ENCODE measurements around the gene ABCG1. TPM values are rescaled to one million over a fixed set of nuclear protein-coding genes. Genes with fewer than 3 reads are reported as not detected.

Gene ABCG1
- total RNA-seq, 1 donor from 2014 or later = 1.9 TPM

DNA sequence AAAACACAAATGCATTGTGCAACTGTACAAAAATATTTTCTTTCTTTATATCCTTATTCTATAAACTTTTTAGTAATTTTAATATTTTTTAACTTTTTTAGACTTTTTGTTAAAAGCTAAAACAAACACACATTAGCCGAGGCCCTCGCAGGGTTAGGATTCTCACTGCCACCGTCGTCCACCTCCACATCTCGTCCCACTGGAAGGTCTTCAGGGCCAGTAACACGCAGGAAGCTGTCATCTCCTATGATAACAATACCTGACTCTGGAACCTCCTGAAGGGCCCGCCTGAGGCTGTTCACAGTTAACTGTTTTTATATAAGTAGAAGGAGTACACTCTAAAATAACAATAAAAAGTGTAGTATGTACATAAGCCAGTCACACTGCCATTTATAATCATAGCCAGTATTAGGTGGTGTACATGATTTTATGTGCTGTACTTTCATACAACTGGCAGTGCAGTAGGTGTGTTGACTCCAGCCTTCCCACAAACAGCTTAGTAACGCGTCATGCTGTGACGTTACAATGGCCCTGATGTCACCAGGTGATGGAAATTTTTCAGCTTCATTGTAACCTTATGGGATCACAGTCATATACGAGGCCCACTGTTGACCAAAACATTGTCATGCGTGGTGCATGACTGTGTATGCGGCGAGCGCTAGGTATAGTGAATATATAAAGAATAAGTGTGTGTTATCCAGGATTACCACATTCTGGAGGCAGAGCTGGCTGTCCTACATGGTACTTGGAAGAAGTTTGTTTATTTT, 123.0 kb downstream of the ABCG1 start:
- no peaks in the 10 kb centered on the region for H3K36me3 ChIP-seq
- no peak overlapping the region for H3K27ac ChIP-seq
- Mint-ChIP-seq H3K36me3 (no peaks in the 10 kb centered on the region), H3K9me3 (no peaks in the 10 kb centered on the region), H3K4me1 (peaks cover 36% of the 10 kb centered on the region), H3K27ac (no peak overlapping the region), H3K4me3 (no peak overlapping the region), H3K27me3 (ENCODE audit: insufficient read depth, low read depth) (peaks cover 4% of the 10 kb centered on the region)
- H3K4me2 ChIP-seq = no peak overlapping the region
- peaks cover 10% of the 10 kb centered on the region for H3F3A ChIP-seq (ENCODE audit: low read depth)
- no peaks in the 10 kb centered on the region for H3K9me3 ChIP-seq (ENCODE audit: low read depth)
- H2AFZ ChIP-seq (replicated peaks) = no peak overlapping the region
- H3K9ac ChIP-seq = no peak overlapping the region
- H3K4me1 ChIP-seq = peaks cover 5% of the 10 kb centered on the region
- H3K79me2 ChIP-seq (ENCODE audit: low read depth) = no peaks in the 10 kb centered on the region
- no peak overlapping the region for H3K4me3 ChIP-seq
- H3K27me3 ChIP-seq = no peaks in the 10 kb centered on the region
- TF ChIP-seq EZH2 (IDR thresholded peaks at IDR 0.05) (no peak), EZH2phosphoT487 (IDR thresholded peaks at IDR 0.05) (no peak)
- TF ChIP-seq, protein P1, sequence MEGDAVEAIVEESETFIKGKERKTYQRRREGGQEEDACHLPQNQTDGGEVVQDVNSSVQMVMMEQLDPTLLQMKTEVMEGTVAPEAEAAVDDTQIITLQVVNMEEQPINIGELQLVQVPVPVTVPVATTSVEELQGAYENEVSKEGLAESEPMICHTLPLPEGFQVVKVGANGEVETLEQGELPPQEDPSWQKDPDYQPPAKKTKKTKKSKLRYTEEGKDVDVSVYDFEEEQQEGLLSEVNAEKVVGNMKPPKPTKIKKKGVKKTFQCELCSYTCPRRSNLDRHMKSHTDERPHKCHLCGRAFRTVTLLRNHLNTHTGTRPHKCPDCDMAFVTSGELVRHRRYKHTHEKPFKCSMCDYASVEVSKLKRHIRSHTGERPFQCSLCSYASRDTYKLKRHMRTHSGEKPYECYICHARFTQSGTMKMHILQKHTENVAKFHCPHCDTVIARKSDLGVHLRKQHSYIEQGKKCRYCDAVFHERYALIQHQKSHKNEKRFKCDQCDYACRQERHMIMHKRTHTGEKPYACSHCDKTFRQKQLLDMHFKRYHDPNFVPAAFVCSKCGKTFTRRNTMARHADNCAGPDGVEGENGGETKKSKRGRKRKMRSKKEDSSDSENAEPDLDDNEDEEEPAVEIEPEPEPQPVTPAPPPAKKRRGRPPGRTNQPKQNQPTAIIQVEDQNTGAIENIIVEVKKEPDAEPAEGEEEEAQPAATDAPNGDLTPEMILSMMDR (IDR thresholded peaks at IDR 0.05) = no peak
- no peaks in the 10 kb centered on the region for H4K20me1 ChIP-seq (ENCODE audit: low read depth)
- no peak for DNase-seq (ENCODE audit: low spot score)

GRCh38 chr21:42343101-42343500, 124.2 kb downstream of the ABCG1 start:
- no peaks in the 10 kb centered on the region for H3K9me3 ChIP-seq (ENCODE audit: low read depth)
- no peaks in the 10 kb centered on the region for H3K9me3 Mint-ChIP-seq
- H2AFZ ChIP-seq (replicated peaks) = no peak overlapping the region
- H3K4me3 Mint-ChIP-seq = no peak overlapping the region
- H3K9ac ChIP-seq = no peak overlapping the region
- no peaks in the 10 kb centered on the region for H3K36me3 ChIP-seq
- H4K20me1 ChIP-seq (ENCODE audit: low read depth) = no peaks in the 10 kb centered on the region
- DNase-seq (ENCODE audit: low spot score) = no peak
- no peaks in the 10 kb centered on the region for H3K79me2 ChIP-seq (ENCODE audit: low read depth)
- H3K27me3 Mint-ChIP-seq (ENCODE audit: insufficient read depth, low read depth) = peaks cover 4% of the 10 kb centered on the region
- H3K4me3 ChIP-seq = no peak overlapping the region
- H3K36me3 Mint-ChIP-seq = no peaks in the 10 kb centered on the region
- H3K4me1 Mint-ChIP-seq = peaks cover 25% of the 10 kb centered on the region
- H3F3A ChIP-seq (ENCODE audit: low read depth) = peaks cover 4% of the 10 kb centered on the region
- H3K27ac ChIP-seq = no peak overlapping the region
- TF ChIP-seq EZH2 (IDR thresholded peaks at IDR 0.05) (no peak), EZH2phosphoT487 (IDR thresholded peaks at IDR 0.05) (no peak)
- TF ChIP-seq, protein P1 (IDR thresholded peaks at IDR 0.05) = no peak
- peaks cover 3% of the 10 kb centered on the region for H3K4me1 ChIP-seq
- H3K4me2 ChIP-seq = no peak overlapping the region
- H3K27ac Mint-ChIP-seq = no peak overlapping the region
- H3K27me3 ChIP-seq = no peaks in the 10 kb centered on the region

DNA sequence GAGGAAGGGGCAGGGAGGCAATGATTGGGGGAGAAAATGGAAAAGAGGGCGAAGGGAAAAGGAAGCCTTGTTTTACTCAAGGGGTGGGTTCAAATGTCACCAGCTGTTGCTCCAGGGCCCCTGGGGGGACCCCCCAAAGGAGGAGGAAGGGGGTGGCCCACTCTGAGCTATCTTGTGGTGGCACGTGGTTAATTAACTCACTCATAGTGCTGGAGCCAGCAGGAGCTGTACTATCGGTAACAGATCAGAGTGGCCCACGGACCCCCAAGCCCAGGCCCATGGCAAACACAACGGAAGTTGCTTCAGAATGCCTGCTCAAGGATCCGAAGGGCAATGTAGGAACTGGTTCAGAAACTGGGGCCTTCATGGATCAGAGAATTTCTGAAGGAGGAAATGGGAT, 124.6 kb downstream of the ABCG1 start:
- Histone ChIP-seq H3K27me3 (no peaks in the 10 kb centered on the region), H2AFZ (replicated peaks) (no peak overlapping the region), H3F3A (ENCODE audit: low read depth) (no peaks in the 10 kb centered on the region), H3K9me3 (ENCODE audit: low read depth) (no peaks in the 10 kb centered on the region), H3K79me2 (ENCODE audit: low read depth) (no peaks in the 10 kb centered on the region), H4K20me1 (ENCODE audit: low read depth) (no peaks in the 10 kb centered on the region), H3K4me3 (no peak overlapping the region), H3K4me1 (no peaks in the 10 kb centered on the region), H3K27ac (no peak overlapping the region), H3K36me3 (no peaks in the 10 kb centered on the region), H3K9ac (no peak overlapping the region), H3K4me2 (no peak overlapping the region)
- DNase-seq (ENCODE audit: low spot score) = no peak
- H3K36me3 Mint-ChIP-seq = no peaks in the 10 kb centered on the region
- H3K27ac Mint-ChIP-seq = no peak overlapping the region
- H3K4me1 Mint-ChIP-seq = peaks cover 21% of the 10 kb centered on the region
- peaks cover 2% of the 10 kb centered on the region for H3K27me3 Mint-ChIP-seq (ENCODE audit: insufficient read depth, low read depth)
- TF ChIP-seq EZH2phosphoT487 (IDR thresholded peaks at IDR 0.05) = no peak
- TF ChIP-seq, protein P1 (IDR thresholded peaks at IDR 0.05) = no peak
- TF ChIP-seq EZH2 (IDR thresholded peaks at IDR 0.05) = no peak
- no peak overlapping the region for H3K4me3 Mint-ChIP-seq
- no peaks in the 10 kb centered on the region for H3K9me3 Mint-ChIP-seq
